ENCODE measurements around the gene FBXW8.

DNA sequence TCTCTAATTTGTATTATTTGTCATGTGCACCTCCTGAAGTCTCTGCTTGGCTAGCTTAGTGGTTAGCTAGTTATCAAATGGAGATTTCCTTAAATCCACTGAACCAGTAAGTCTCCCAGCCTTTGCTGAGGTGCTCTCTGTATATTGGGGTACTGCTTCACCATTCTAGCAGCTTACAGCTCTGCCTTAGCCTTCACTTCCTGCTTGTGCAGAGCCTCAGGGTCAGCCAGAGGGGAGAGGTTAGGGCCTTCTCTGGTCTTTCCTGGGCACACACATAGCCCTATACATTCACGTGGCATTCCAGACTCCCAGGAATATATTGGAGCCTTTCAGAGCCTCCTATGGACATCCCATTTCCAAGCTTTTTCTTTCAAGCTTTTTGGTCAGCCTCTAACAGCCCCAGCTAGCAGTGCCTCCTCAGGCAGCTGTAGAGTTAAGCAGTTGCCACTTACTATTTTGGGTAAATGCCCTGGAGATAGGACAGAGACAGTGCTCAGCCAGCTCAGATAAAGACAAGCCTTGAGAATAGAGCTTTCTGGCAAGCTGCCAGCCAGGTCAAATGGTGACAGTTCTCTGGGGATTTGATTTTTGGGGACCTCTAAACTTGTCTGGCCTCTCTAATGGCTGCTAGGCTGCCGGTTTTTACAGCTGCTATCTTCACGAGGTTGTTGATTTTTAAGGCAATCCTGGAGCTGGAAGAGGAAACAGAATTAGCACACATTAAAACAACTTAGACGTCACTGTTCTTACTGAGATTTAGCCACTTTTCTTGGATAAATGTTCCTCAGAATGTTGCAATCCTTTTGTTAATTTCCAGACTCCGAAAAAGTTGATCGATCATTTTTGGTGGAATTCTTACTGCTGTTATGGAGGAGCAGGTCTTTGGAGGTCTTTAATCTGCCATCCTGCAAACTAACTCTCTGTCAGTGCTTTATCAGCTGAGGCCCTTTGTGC, 32.9 kb downstream of the FBXW8 start:
- TF ChIP-seq POLR2A (IDR thresholded peaks at IDR 0.05) = no peak
- TF ChIP-seq, protein P1, sequence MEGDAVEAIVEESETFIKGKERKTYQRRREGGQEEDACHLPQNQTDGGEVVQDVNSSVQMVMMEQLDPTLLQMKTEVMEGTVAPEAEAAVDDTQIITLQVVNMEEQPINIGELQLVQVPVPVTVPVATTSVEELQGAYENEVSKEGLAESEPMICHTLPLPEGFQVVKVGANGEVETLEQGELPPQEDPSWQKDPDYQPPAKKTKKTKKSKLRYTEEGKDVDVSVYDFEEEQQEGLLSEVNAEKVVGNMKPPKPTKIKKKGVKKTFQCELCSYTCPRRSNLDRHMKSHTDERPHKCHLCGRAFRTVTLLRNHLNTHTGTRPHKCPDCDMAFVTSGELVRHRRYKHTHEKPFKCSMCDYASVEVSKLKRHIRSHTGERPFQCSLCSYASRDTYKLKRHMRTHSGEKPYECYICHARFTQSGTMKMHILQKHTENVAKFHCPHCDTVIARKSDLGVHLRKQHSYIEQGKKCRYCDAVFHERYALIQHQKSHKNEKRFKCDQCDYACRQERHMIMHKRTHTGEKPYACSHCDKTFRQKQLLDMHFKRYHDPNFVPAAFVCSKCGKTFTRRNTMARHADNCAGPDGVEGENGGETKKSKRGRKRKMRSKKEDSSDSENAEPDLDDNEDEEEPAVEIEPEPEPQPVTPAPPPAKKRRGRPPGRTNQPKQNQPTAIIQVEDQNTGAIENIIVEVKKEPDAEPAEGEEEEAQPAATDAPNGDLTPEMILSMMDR (IDR thresholded peaks at IDR 0.05) = no peak
